Aorta (tissue), 5 donors: ENCODE measurements around the gene CAPN11. TPM values are rescaled to one million over a fixed set of nuclear protein-coding genes. Genes with fewer than 3 reads are reported as not detected.

Experiments used
- ATAC-seq: fragments of 200-7000 bp; cut with Tn5 transposase; one replicate; pipeline ENCODE4 v1.9.1; 2022; ENCODE audit warnings: moderate library complexity; ENCODE audit not compliant: low FRiP score
- DNase-seq, 2 donors: peaks; one replicate each; pipeline ENCODE4 v3.0.0-alpha.2; 2020
- H3K27ac ChIP-seq, 2 donors: one replicate each; pipeline ENCODE4 v1.5.1; 2013; ENCODE audit warnings: low read length in 2 of 2, mild to moderate bottlenecking in 2 of 2, moderate library complexity in 2 of 2, control low read depth in 1 of 2, inconsistent platforms in 1 of 2, low read depth in 1 of 2
- H3K27me3 ChIP-seq, 2 donors: one replicate each; pipeline ENCODE4 v1.6.1; 2013; ENCODE audit warnings: control low read depth in 1 of 2, low read length in 1 of 2, mild to moderate bottlenecking in 1 of 2, moderate library complexity in 1 of 2; ENCODE audit not compliant: insufficient read depth in 2 of 2, control insufficient read depth in 1 of 2
- H3K36me3 ChIP-seq, 2 donors: one replicate each; pipeline ENCODE4 v1.6.1; 2013; ENCODE audit warnings: control low read depth in 1 of 2, low read length in 1 of 2, mild to moderate bottlenecking in 1 of 2; ENCODE audit not compliant: insufficient read depth in 2 of 2, control insufficient read depth in 1 of 2
- H3K4me1 ChIP-seq, 2 donors: one replicate each; pipeline ENCODE4 v1.6.1; 2013; ENCODE audit warnings: low read length in 2 of 2, control low read depth in 1 of 2, mild to moderate bottlenecking in 1 of 2, moderate library complexity in 1 of 2; ENCODE audit not compliant: insufficient read depth in 2 of 2, control insufficient read depth in 1 of 2
- H3K4me3 ChIP-seq, 2 donors: one replicate each; pipeline ENCODE4 v1.5.1; 2013; ENCODE audit warnings: low read length in 2 of 2, control low read depth in 1 of 2, mild to moderate bottlenecking in 1 of 2
- H3K9me3 ChIP-seq: one replicate; pipeline ENCODE4 v1.6.1; 2013; ENCODE audit warnings: mild to moderate bottlenecking, low read length; ENCODE audit not compliant: control insufficient read depth
- WGBS, 2 donors: extraction: QIAGEN DNeasy Blood & Tissue Kit; methylation state at CpG; one replicate each; pipeline ENCODE4 v1.1.7; 2013; 5-methylcytosine and 5-hydroxymethylcytosine counted together
- intact Hi-C, 2 donors: fragments of 100-400 bp; cut with DNase I; formaldehyde crosslinking; loops; one replicate each; pipeline versions ENCODE4 v1.14.2 to v1.15.0; 2022
- polyA plus RNA-seq, 2 donors: library from polyadenylated mRNA; stranded (reverse); fragments of 200-250 nt; gene quantifications; one replicate each; pipeline ENCODE4 v1.2.3, GENCODE V29; 2013
- total RNA-seq, 2 donors: library from RNA; stranded (reverse); fragmentation: NEBNext Ultra II Directional; extraction: Animal tissue kit (Norgen Biotek cat#: 25700); gene quantifications; one replicate each; pipeline ENCODE4 v1.2.1, GENCODE V29; 2021
- donor health status: healthy with polysubstance abuse.
- donor health status: Bipolar disorder and iron deficiency.
- donor health status: DM: no; HTN: no; CAD: no.
- donor health status: DM: no; HTN: no; CAD: no.
- donor health status: DM: yes; HTN: yes; CAD: no.

Gene CAPN11
- total and polyA plus RNA-seq, 4 donors = 0.46 to 2.2 (median 0.81) TPM; not detected in 1

- H3K36me3 ChIP-seq = no peaks in the 10 kb centered on the region
- no peaks in the 10 kb centered on the region for H3K4me1 ChIP-seq
- WGBS, 2 donors = 26 to 27% methylated on average over 15 of the region's 15 CpGs
- peak; percentile 91 to 95 for DNase-seq
- ATAC-seq = peak; percentile 92
- H3K4me3 ChIP-seq = no peak overlapping the region
- intact Hi-C loops = loop anchor here (1.0 to 10.0 kb wide), 4 partner anchors 62 to 162 kb away; partner anchors contain the start of gene SLC35B2 (in 1 of the 2)
- H3K27me3 ChIP-seq = no peaks in the 10 kb centered on the region
- H3K9me3 ChIP-seq = no peaks in the 10 kb centered on the region
- no peak overlapping the region for H3K27ac ChIP-seq
Observed at GRCh38 chr6:44172731-44173500, 14.3 kb downstream of the CAPN11 start.

- WGBS, 2 donors = 90 to 92% methylated on average over 14 to 15 of the region's 15 CpGs
- no peak for ATAC-seq
Observed at GRCh38 chr6:44176130-44176761, 17.6 kb downstream of the CAPN11 start.

GRCh38 chr6:44176762-44177509 is 18.3 kb downstream of the CAPN11 start:
- Histone ChIP-seq H3K27ac (no peak overlapping the region), H3K4me1 (no peaks in the 10 kb centered on the region), H3K27me3 (no peaks in the 10 kb centered on the region), H3K4me3 (no peak overlapping the region), H3K36me3 (no peaks in the 10 kb centered on the region), H3K9me3 (no peaks in the 10 kb centered on the region)
- no peak for DNase-seq
- ATAC-seq = no peak
- intact Hi-C loops = loop anchor here (5.0 to 10.0 kb wide), 2 partner anchors 40 to 158 kb away; partner anchors contain the start of gene MYMX (in 1 of the 2)
- 85 to 87% methylated on average over 24 of the region's 24 CpGs for WGBS, 2 donors

More at GRCh38 chr6:44176130-44176761, 17.6 kb downstream of the CAPN11 start:
- H3K36me3 ChIP-seq = no peaks in the 10 kb centered on the region
- H3K27me3 ChIP-seq = no peaks in the 10 kb centered on the region
- H3K4me1 ChIP-seq = no peaks in the 10 kb centered on the region
- no peak overlapping the region for H3K27ac ChIP-seq
- intact Hi-C loops = loop anchor here (5.0 to 10.0 kb wide), 2 partner anchors 41 to 159 kb away; partner anchors contain the start of gene MYMX (in 1 of the 2)
- H3K4me3 ChIP-seq = no peak overlapping the region
- no peaks in the 10 kb centered on the region for H3K9me3 ChIP-seq
- no peak for DNase-seq

- WGBS, 2 donors = 41 to 42% methylated on average over 13 of the region's 13 CpGs
- no peaks in the 10 kb centered on the region for H3K27me3 ChIP-seq
- H3K27ac ChIP-seq = peak overlapping the region in 1 of 2 donors; percentile 60
- DNase-seq (peak; percentile 91), ATAC-seq (peak; percentile 84)
- no peaks in the 10 kb centered on the region for H3K36me3 ChIP-seq
- H3K9me3 ChIP-seq = no peaks in the 10 kb centered on the region
- no peak overlapping the region for H3K4me3 ChIP-seq
- no peaks in the 10 kb centered on the region for H3K4me1 ChIP-seq
- intact Hi-C loops = loop anchor here (5.0 to 10.0 kb wide), 2 partner anchors 39 to 157 kb away; partner anchors contain the start of gene MYMX (in 1 of the 2)
Observed at GRCh38 chr6:44177691-44178423, 19.2 kb downstream of the CAPN11 start.

GRCh38 chr6:44178424-44179071 is 19.9 kb downstream of the CAPN11 start:
- no peaks in the 10 kb centered on the region for H3K9me3 ChIP-seq
- H3K36me3 ChIP-seq = no peaks in the 10 kb centered on the region
- no peak for DNase-seq
- H3K4me3 ChIP-seq = no peak overlapping the region
- no peaks in the 10 kb centered on the region for H3K4me1 ChIP-seq
- H3K27me3 ChIP-seq = no peaks in the 10 kb centered on the region
- intact Hi-C loops = loop anchor here (5.0 to 10.0 kb wide), 2 partner anchors 39 to 156 kb away; partner anchors contain the start of gene MYMX (in 1 of the 2)
- ATAC-seq = no peak
- H3K27ac ChIP-seq = no peak overlapping the region
- WGBS, 2 donors = 69 to 72% methylated on average over 9 of the region's 9 CpGs

- H3K4me3 ChIP-seq = no peak overlapping the region
- H3K27ac ChIP-seq = no peak overlapping the region
- ATAC-seq = no peak
- DNase-seq = no peak
- 41 to 43% methylated on average over 4 of the region's 4 CpGs for WGBS, 2 donors
- no peaks in the 10 kb centered on the region for H3K27me3 ChIP-seq
- H3K36me3 ChIP-seq = no peaks in the 10 kb centered on the region
- H3K9me3 ChIP-seq = no peaks in the 10 kb centered on the region
- no peaks in the 10 kb centered on the region for H3K4me1 ChIP-seq
- intact Hi-C loops = loop anchor here (5.0 to 10.0 kb wide), 2 partner anchors 38 to 156 kb away; partner anchors contain the start of gene MYMX (in 1 of the 2)
Observed at GRCh38 chr6:44179072-44179536, 20.5 kb downstream of the CAPN11 start.

- Histone ChIP-seq H3K27ac (no peak overlapping the region), H3K9me3 (no peaks in the 10 kb centered on the region), H3K4me1 (no peaks in the 10 kb centered on the region), H3K36me3 (no peaks in the 10 kb centered on the region), H3K4me3 (no peak overlapping the region), H3K27me3 (no peaks in the 10 kb centered on the region)
- WGBS, 2 donors = 95 to 97% methylated on average over 7 of the region's 7 CpGs
- DNase-seq (no peak), ATAC-seq (no peak)
- intact Hi-C loops = loop anchor here (5.0 to 10.0 kb wide), 2 partner anchors 38 to 155 kb away; partner anchors contain the start of gene MYMX (in 1 of the 2)
Observed at GRCh38 chr6:44179648-44180047, 21.0 kb downstream of the CAPN11 start.
